ENCODE data around the gene SCML2. TPM values are rescaled to one million over a fixed set of nuclear protein-coding genes. Genes with fewer than 3 reads are reported as not detected.
A peak's percentile ranks its signal among the peaks of the same experiment; 100 is the strongest.

Gene SCML2
- total and polyA plus RNA-seq, 2 of the 13 experiments (the other 11 are each of a cell fraction or from before 2014, with no cell fraction given): 5.1 to 7.6 TPM

DNA sequence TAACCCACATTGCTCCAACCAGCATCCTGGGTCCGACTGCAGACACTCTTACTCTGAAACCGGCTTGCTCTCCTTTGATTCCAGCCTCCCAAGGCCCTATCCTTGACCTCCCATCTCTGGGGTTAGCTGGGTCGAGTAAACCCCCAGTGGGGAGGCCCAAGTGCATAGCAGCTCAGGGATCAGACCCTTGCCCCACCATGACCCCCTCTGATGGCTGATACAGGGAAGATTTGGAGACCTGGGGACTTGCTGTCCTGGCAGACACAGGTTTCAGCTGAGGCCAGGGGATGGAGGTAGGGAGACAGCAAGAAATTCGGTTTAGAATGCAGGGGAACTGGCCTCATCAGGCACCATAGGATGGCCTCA is 47.3 kb upstream of the SCML2 start (continued):
- TF ChIP-seq ZFX (CRISPR knock-in tag; IDR thresholded peaks at IDR 0.05; ENCODE audit: low read depth): 0 out of 2 replicates have a peak, but pooled peaks have one; percentile 20
- TF ChIP-seq, protein P1, sequence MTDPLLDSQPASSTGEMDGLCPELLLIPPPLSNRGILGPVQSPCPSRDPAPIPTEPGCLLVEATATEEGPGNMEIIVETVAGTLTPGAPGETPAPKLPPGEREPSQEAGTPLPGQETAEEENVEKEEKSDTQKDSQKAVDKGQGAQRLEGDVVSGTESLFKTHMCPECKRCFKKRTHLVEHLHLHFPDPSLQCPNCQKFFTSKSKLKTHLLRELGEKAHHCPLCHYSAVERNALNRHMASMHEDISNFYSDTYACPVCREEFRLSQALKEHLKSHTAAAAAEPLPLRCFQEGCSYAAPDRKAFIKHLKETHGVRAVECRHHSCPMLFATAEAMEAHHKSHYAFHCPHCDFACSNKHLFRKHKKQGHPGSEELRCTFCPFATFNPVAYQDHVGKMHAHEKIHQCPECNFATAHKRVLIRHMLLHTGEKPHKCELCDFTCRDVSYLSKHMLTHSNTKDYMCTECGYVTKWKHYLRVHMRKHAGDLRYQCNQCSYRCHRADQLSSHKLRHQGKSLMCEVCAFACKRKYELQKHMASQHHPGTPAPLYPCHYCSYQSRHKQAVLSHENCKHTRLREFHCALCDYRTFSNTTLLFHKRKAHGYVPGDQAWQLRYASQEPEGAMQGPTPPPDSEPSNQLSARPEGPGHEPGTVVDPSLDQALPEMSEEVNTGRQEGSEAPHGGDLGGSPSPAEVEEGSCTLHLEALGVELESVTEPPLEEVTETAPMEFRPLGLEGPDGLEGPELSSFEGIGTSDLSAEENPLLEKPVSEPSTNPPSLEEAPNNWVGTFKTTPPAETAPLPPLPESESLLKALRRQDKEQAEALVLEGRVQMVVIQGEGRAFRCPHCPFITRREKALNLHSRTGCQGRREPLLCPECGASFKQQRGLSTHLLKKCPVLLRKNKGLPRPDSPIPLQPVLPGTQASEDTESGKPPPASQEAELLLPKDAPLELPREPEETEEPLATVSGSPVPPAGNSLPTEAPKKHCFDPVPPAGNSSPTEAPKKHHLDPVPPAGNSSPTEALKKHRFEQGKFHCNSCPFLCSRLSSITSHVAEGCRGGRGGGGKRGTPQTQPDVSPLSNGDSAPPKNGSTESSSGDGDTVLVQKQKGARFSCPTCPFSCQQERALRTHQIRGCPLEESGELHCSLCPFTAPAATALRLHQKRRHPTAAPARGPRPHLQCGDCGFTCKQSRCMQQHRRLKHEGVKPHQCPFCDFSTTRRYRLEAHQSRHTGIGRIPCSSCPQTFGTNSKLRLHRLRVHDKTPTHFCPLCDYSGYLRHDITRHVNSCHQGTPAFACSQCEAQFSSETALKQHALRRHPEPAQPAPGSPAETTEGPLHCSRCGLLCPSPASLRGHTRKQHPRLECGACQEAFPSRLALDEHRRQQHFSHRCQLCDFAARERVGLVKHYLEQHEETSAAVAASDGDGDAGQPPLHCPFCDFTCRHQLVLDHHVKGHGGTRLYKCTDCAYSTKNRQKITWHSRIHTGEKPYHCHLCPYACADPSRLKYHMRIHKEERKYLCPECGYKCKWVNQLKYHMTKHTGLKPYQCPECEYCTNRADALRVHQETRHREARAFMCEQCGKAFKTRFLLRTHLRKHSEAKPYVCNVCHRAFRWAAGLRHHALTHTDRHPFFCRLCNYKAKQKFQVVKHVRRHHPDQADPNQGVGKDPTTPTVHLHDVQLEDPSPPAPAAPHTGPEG (CRISPR knock-in tag; IDR thresholded peaks at IDR 0.05): no peak
- 0 out of 2 replicates have a peak, but pooled peaks have one; percentile 1 for TF ChIP-seq HOXA3 (CRISPR knock-in tag; IDR thresholded peaks at IDR 0.05)
- no peak for TF ChIP-seq MED13 (CRISPR knock-in tag; IDR thresholded peaks at IDR 0.05)
- TF ChIP-seq RNF219 (CRISPR knock-in tag; IDR thresholded peaks at IDR 0.05): no peak
- TF ChIP-seq ZNF605 (CRISPR knock-in tag; IDR thresholded peaks at IDR 0.05): no peak
- no peak for TF ChIP-seq CCAR2 (optimal IDR thresholded peaks at IDR 0.05; ENCODE audit: low read depth, low read length)
- no peak for TF ChIP-seq ZNF280D (CRISPR knock-in tag; IDR thresholded peaks at IDR 0.05)
- TF ChIP-seq FOSL2 (CRISPR knock-in tag; IDR thresholded peaks at IDR 0.05): no peak
- no peak for TF ChIP-seq SMAD3 (CRISPR knock-in tag; IDR thresholded peaks at IDR 0.05)
- TF ChIP-seq BORCS8-MEF2B (CRISPR knock-in tag; IDR thresholded peaks at IDR 0.05): no peak
- TF ChIP-seq TEF (CRISPR knock-in tag; IDR thresholded peaks at IDR 0.05): no peak
- TF ChIP-seq SIN3A (IDR thresholded peaks at IDR 0.05; ENCODE audit: borderline replicate concordance, low read depth, low read length): no peak
- no peak for TF ChIP-seq SOX6 (IDR thresholded peaks at IDR 0.05)
- TF ChIP-seq SOX6 (CRISPR knock-in tag; IDR thresholded peaks at IDR 0.05): peak; percentile 15; the same call in 1 of the 2 replicates
- no peak for TF ChIP-seq MIXL1 (CRISPR knock-in tag; IDR thresholded peaks at IDR 0.05)
- no peak for TF ChIP-seq SP1 (IDR thresholded peaks at IDR 0.05)
- TF ChIP-seq SP1 (CRISPR knock-in tag; IDR thresholded peaks at IDR 0.05): no peak
- TF ChIP-seq BCL6 (CRISPR knock-in tag; IDR thresholded peaks at IDR 0.05): no peak
- TF ChIP-seq MED8 (CRISPR knock-in tag; IDR thresholded peaks at IDR 0.05; ENCODE audit: insufficient replicate concordance): no peak
- no peak for TF ChIP-seq ZNF432 (CRISPR knock-in tag; IDR thresholded peaks at IDR 0.05; ENCODE audit: borderline replicate concordance)

All from HepG2 (cell line).